ENCODE results near the gene OR56A5. TPM values are rescaled to one million over a fixed set of nuclear protein-coding genes. Genes with fewer than 3 reads are reported as not detected.

OR56A5 gene
- total and polyA plus RNA-seq, 2 of the 4 experiments (the other 2 are of a cell fraction) = not detected

- no TSS peak for BruUV-seq (replicated peaks)
- 68% methylated on average over 9 of the region's 11 CpGs; no CpG with 5 or more reads in 1 of the 2 experiments for WGBS, 2 experiments (ENCODE audit: extremely low coverage in 2 of 2, insufficient read length in 1 of 2)
- no peaks in the 10 kb centered on the region for H3K4me1 ChIP-seq (ENCODE audit: control insufficient read depth, insufficient read depth, low read length)
- TF ChIP-seq CTCF (conservative IDR thresholded peaks at IDR 0.05; ENCODE audit: low read depth, low read length) (no peak), ELK1 (IDR thresholded peaks at IDR 0.05; ENCODE audit: borderline replicate concordance, low read depth, low read length) (no peak), BHLHE40 (IDR thresholded peaks at IDR 0.05; ENCODE audit: low read depth, low read length) (no peak), FOS (IDR thresholded peaks at IDR 0.05; ENCODE audit: low read depth, low read length) (no peak), POLR2A (IDR thresholded peaks at IDR 0.05; ENCODE audit: low read depth, low read length) (no peak)
- ChIA-PET POLR2A (ENCODE audit: unreplicated experiment) (no interaction called here), CTCF (no interaction called here)
- H3K9me1 ChIP-seq (ENCODE audit: insufficient read depth, low read length) = no peaks in the 10 kb centered on the region
- no peaks in the 10 kb centered on the region for H3K79me1 ChIP-seq (ENCODE audit: low read depth in 1 of 2, low read length in 2 of 2)
- no peak overlapping the region for H4K91ac ChIP-seq (ENCODE audit: insufficient read depth, low read depth, low read length)
- no peak overlapping the region for H3K23ac ChIP-seq (ENCODE audit: low read depth, low read length)
- H3K4me2 ChIP-seq (ENCODE audit: low read depth, low read length) = no peak overlapping the region
- H2AK9ac ChIP-seq (replicated peaks; ENCODE audit: low read depth, low read length, poor library complexity) = no peak overlapping the region
- peaks cover 50% of the 10 kb centered on the region for H3K9me3 ChIP-seq (ENCODE audit: control insufficient read depth, insufficient read depth, low read length)
- dilution Hi-C loops (cut with HindIII; ENCODE audit: low sequenced_read_pairs, unreplicated experiment) (no loop called here), intact Hi-C loops (cut with micrococcal nuclease) (no loop called here), in situ Hi-C loops (cut with MboI; ENCODE audit: low sequenced_read_pairs) (no loop called here)
- DNase-seq (no peak), ATAC-seq (ENCODE audit: low read depth) (no peak)
- H2AK5ac ChIP-seq (ENCODE audit: low read depth, low read length) = no peak overlapping the region
- H3K36me3 ChIP-seq (ENCODE audit: control insufficient read depth, insufficient read depth, low read length) = no peaks in the 10 kb centered on the region
- no peak overlapping the region for H4K8ac ChIP-seq (ENCODE audit: low read depth in 2 of 2, low read length in 2 of 2)
- H2BK5ac ChIP-seq (ENCODE audit: low read depth, low read length, poor library complexity, severe bottlenecking) = no peak overlapping the region
- no peaks in the 10 kb centered on the region for H4K20me1 ChIP-seq (ENCODE audit: insufficient read depth, low read length)
- no peak overlapping the region for H2BK20ac ChIP-seq (ENCODE audit: low read depth, low read length)
- no peak overlapping the region for H2BK15ac ChIP-seq (ENCODE audit: low read depth, low read length)
- H3K14ac ChIP-seq (replicated peaks; ENCODE audit: low read depth, low read length) = no peak overlapping the region
- H3K56ac ChIP-seq (ENCODE audit: extremely low read depth, insufficient read depth, low read length) = no peak overlapping the region
- H3K27ac ChIP-seq (ENCODE audit: insufficient read depth, low read length) = no peak overlapping the region
- H3K9ac ChIP-seq (ENCODE audit: low read depth, low read length) = no peak overlapping the region
- H3K4me3 ChIP-seq (ENCODE audit: insufficient read depth, low read depth, low read length) = no peak overlapping the region
- no peak overlapping the region for H3K4ac ChIP-seq (ENCODE audit: low read depth, low read length)
- no peaks in the 10 kb centered on the region for H3K27me3 ChIP-seq (ENCODE audit: control insufficient read depth, insufficient read depth, low read length)
- H3K18ac ChIP-seq (ENCODE audit: low read depth, low read length) = no peak overlapping the region
- no peak overlapping the region for H4K5ac ChIP-seq (ENCODE audit: low read depth, low read length)
- peak overlapping the region; percentile 58 for H2AFZ ChIP-seq (replicated peaks; ENCODE audit: low read length, poor library complexity)
- H2BK120ac ChIP-seq (ENCODE audit: low read depth, low read length) = no peak overlapping the region
Observed at GRCh38 chr11:5932671-5933070, 35.6 kb downstream of the OR56A5 start.
